ENCODE measurements around the gene C7orf25.

C7orf25 gene

GRCh38 chr7:42876182-42877068 is 35.4 kb downstream of the C7orf25 start:
- peak; percentile 51 to 70 for DNase-seq

DNA sequence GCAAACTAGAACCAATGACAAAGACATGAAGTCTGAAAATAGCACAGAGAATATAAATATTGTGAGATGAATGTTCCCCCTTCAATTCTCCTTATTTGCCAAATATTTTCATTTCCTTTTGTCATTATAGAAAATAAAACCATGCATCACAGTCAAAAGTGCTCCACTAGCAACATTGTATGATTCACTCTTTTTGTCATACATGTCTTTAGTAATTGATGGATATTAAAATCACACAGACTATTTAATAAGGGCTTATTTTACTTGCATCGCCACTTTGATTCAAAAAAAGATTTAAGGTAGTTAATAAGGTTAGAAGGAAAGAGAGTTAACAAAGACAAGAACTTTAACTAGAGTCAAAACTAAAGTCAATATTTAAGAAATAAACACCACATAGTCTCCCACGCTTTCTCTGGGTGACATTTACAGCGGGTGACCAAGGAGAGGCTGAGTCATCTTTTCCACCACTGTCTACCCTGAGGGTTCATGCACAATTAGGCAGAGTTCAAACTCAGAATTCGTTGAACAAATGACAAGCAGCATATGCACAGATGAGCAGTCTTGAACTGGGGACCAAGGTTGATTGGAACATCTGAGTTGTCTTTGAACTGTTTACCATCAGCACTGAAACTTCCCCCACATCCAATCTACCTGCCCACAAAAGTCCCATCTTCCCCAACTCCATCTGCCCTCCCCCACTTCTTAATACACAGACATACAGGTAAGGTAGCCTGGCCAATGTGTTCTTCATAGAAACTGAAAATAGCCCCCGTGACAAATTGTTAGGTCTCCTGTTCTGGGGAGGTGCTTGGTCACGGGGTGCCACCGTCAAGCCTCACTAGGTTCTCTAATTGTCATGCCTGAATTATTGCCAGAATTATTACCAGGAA is 42.5 kb downstream of the C7orf25 start:
- DNase-seq, result peak in 1 of 2 donors; percentile 46

GRCh38 chr7:42868480-42868879 is 43.4 kb downstream of the C7orf25 start:
- no peak for DNase-seq

Data from stimulated activated CD4-positive, alpha-beta T cell treated with anti-CD3 and anti-CD28 coated beads, Interleukin-2, amount 100 ng/mL, for 48 hours (primary cell).